Stomach (tissue), 4 donors: Measurements from ENCODE around the gene B4GALT6.

Experiments
- CTCF ChIP-seq, 7 experiments: fragments of 450-650 bp in 4 of 7; fragments of 200-600 bp in 3 of 7; sonication (generic) in 3 of 7; IDR thresholded peaks; one replicate each; pipeline ENCODE4 v1.5.1; 2016 to 2019; ENCODE audit warnings: antibody characterized with exemption in 7 of 7, control low read depth in 2 of 7, mild to moderate bottlenecking in 1 of 7
- EP300 ChIP-seq: sonication (generic); formaldehyde crosslinking; IDR thresholded peaks from one replicate; pipeline ENCODE4 v1.6.1; 2017; ENCODE audit warnings: antibody characterized with exemption
- POLR2A ChIP-seq, 4 donors: fragments of 450-650 bp; IDR thresholded peaks; one replicate each; pipeline ENCODE4 v1.6.1; 2016; ENCODE audit warnings: antibody characterized with exemption in 4 of 4, control low read depth in 2 of 4, mild to moderate bottlenecking in 1 of 4, moderate library complexity in 1 of 4
- POLR2AphosphoS5 ChIP-seq, 3 donors: sonication (generic); formaldehyde crosslinking; IDR thresholded peaks; one replicate each; pipeline ENCODE4 v1.6.1; 2016; ENCODE audit warnings: antibody characterized with exemption in 3 of 3

- TF ChIP-seq CTCF (IDR thresholded peaks at IDR 0.05) (no peak), POLR2A (IDR thresholded peaks at IDR 0.05) (no peak), POLR2AphosphoS5 (IDR thresholded peaks at IDR 0.05) (no peak), EP300 (no peak)
Observed at GRCh38 chr18:31591628-31592027, 92.8 kb downstream of the B4GALT6 start, which contains the start of gene TTR.
